GM19324 (cell line): ENCODE data around the gene ALG2.
"Not testable (repeated sequence)": the region's sequence is repeated elsewhere in the genome, so short reads cannot be mapped to it uniquely, and the experiment has no call there.

Source experiments
- ATAC-seq: cut with Tn5 transposase; IDR thresholded peaks from one replicate; pipeline ENCODE4 v1.9.1; 2021; ENCODE audit warnings: mild to moderate bottlenecking, moderate library complexity; ENCODE audit not compliant: unreplicated experiment, low FRiP score

Gene ALG2

GRCh38 chr9:99238331-99238730 lies 16.6 kb upstream of the ALG2 start:
- ATAC-seq: no peak

GRCh38 chr9:99237849-99238248 lies 16.1 kb upstream of the ALG2 start:
- not testable (repeated sequence) for ATAC-seq

GRCh38 chr9:99237356-99237755 lies 15.6 kb upstream of the ALG2 start:
- ATAC-seq: no peak

- peak; percentile 93 for ATAC-seq
Observed at GRCh38 chr9:99235926-99236634, 14.3 kb upstream of the ALG2 start.

- ATAC-seq: no peak
Observed at GRCh38 chr9:99235069-99235468, 13.3 kb upstream of the ALG2 start.

- ATAC-seq: no peak
Observed at GRCh38 chr9:99234618-99235017, 12.9 kb upstream of the ALG2 start.

- no peak for ATAC-seq
Observed at GRCh38 chr9:99231711-99232110, 10.0 kb upstream of the ALG2 start.

- ATAC-seq: no peak
Observed at GRCh38 chr9:99230206-99230605, 8.5 kb upstream of the ALG2 start.

DNA sequence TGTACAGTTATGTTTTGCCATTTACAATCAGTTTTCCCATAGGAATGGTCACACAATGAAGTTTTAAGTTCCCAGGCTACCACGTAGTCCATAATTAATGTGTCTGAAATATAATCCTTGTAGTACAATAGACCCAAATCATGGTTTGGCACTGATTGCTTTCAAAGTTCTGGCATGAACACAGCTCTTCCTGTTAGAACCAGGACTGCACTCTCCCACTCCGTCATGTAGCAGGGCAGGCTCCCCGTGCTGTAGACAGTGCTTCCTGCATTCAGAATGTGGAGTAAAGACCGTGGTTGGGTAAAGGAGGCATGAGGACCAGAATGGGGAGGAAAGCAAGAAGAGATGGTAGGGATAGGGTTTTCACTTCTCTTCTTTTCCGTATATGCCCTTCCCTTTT lies 4.3 kb upstream of the ALG2 start:
- ATAC-seq: no peak

DNA sequence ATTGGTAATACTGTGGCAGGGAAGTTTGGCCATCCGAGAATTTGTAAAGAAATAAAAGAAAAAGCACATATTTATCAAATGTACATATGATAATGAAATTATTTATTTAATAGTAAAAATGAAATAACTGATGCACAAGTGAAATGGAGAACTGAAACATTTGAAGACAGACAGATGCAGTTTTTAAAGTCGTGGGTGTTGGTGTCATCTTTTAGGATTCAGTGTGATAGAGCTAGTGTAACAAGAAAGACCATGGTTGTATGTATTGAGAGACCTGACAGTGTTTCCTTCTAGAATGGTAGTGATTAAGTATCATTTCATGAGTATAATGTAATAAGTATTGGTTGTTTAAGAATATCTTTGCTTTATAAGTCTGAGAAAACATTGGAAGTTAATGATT lies 2.7 kb upstream of the ALG2 start:
- ATAC-seq: no peak

- peak; percentile 16 for ATAC-seq
Observed at GRCh38 chr9:99222416-99223270, 901 bp upstream of the ALG2 start.

DNA sequence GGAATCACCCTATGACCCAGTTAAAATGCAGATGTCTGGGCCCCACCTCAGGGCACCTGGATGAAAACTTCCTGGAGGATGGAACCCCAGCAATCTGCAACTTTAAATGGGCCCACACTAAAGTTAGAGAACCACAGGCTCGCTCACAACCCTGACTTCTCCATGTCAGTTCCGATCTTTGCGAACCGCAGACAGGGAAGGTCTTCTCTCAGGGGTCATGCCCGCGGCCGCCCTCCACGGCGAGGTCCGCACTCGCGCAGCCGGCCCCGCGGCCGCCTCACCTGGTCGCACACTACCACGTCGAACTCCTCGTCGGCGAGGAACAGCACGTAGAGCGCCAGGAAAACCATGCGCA lies 499 bp downstream of the ALG2 start:
- no peak for ATAC-seq

DNA sequence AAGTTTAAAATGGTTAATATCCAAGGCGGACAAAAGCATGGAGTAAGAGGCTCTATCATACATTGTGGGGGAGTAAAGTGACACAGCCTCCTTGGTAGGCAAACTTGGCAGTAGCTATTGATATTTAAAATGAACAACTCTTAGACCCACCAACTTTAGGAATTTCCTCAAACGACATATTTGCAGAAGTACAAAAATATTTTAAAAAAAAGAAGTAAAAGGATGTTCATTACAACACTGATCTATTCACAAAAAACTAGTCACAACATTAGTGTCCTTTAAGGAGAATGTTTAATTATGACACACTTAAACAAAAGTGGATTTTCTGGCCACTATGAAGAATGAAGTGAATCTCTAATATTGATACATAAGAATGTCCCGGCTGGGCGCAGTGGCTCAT lies 1.7 kb downstream of the ALG2 start:
- no peak for ATAC-seq

DNA sequence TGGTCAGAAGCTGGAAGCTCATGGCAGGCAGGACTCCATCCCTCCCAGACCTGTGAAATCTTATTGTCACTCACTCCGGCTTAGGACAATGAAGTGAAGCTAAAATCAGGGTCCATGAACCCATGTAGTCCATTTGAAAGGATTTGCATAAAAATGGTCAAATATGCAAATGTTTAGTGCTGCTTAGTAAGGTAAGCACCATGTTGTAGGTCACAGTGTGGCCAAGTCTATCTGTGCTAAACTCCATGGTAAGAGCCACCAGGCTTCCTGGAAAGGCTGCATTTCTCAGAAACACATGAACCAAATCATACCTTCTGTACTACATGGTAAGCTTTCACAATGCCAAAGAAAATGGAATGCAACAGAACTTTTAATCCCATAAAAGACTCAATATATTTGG lies 5.7 kb downstream of the ALG2 start:
- ATAC-seq: no peak

DNA sequence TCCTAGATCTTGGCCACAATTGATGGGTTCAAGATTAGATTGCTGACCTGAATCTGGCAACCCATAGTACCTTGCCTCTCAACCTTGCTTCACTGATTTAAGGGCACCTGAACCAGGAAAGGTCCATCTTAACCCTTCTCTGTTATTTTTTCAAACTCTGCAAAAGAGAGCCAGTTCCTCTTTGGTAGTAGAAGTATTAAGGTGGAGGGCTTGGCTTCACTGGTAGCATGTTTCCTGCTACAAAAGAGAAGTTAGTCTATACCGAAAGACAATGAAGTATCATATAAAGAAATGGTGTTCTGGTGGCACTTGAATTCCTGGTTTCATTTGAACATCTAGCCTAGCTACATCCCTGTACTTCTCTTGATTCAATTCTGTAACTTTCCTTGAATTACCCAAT lies 8.5 kb downstream of the ALG2 start:
- ATAC-seq: no peak

DNA sequence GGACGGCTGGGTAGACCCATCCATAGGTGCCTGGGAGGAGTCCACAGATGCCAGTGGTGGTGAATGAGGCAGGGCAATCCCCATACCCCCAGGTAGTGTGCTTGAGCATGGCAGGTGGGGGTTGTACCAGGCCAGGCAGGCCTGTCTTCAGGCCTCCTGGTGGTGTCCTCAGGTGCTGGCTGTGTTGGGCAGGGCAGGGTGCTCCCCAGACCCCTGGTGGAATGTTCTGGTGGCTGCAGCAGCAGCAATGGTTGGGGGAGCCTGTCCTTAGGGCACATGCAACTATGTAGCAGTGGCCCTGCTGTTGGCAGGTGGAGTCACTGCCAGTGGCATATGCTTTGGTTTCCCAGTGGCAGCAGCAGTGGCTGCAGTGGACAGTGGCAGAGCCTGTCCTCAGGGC lies 10.0 kb downstream of the ALG2 start:
- ATAC-seq: no peak

DNA sequence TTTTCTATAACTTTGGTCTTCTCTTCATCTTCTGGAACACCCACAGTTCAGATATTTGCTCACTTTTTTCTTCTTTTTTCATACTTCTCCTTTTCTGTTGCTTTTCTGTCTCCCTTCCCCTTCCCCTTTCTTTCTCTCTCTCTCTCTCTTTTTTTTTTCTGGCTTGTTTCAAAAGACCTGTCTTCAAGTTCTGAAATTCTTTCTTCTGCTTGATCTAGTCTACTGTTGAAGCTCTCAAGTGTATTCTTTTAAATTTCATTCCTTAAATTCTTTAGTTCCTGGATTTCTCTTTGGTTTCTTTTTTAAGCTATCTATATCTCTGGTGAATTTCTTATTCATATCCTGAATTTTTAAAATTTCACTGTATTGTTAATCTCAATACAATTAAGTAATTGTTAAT lies 11.2 kb downstream of the ALG2 start:
- ATAC-seq: no peak

GRCh38 chr9:99201603-99202002 lies 20.1 kb downstream of the ALG2 start:
- ATAC-seq: no peak

DNA sequence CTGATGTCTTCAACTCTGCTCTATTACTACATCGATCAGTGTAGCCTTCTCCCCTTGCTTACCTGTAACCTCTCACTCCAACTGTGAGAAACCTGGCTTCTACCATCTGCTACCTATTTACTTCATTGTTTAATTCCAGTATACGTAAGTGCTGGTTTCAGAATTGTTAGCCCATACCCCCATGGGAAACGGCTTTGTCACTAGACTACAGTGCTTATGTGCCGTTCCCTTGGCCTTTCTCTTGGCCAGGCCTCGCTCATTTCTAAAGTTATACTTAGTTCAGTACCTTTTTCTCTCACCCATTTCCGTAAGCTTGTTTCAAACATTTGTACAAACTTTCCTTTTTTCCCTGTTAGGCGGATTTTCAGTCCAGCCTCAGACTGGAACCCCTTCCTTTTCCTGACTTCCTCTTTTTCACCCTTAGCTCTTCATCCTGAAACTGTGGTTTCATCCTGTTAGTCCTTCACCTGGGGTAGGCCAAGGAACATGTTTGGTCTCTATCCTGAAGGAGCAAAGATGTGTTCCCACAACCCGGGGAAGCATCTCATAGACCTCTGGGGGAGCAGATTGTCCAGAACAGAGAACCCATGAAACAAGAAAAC lies 21.7 kb downstream of the ALG2 start:
- ATAC-seq: no peak

DNA sequence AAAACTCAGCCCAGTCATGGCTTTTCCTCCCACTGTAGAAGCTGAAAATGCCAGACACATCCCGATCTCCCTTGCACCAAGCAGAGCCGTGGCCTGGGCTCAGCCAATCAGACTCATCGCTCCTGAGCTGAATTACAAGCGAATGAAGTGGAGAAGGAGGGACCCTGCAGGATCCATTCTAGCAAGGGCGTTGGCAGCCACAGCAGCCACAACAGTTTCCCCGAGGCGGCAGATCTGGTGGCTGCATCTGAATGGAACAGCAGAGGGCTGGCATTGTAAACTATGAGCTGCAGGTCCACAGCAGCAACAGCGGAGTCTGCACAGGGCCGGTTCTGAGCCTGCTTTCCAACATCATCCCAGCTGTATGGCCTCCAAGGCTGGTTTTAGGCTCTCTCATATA lies 23.8 kb downstream of the ALG2 start:
- ATAC-seq: no peak

DNA sequence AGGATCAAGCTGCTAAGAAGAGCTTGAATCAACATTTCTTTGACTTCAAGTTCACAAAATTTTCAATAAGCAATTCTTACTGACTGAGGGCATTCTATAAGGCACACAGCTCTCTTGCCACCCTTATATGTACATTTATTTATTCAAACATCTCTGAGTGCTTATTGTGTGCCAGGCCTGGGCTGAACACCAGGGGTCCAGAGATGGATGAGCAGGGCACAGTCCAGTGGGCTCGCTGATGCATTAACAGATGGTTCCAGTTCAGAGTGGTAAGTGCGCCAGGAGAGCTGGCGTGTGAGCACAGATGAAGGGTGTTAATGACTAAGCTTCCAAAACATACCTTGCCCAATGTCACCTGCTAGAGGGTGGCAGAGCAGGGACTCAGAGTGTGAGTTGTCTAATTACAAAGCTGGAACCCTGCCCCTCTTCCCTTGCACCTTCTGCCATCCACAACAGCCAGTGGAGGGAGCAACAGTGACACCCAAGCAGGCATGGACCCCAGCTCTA lies 24.6 kb downstream of the ALG2 start:
- no peak for ATAC-seq
